ENCODE data around the gene CPLANE1.

The CPLANE1 gene

GRCh38 chr5:37063739-37064138 lies 185.4 kb downstream of the CPLANE1 start:
- no peak for DNase-seq

- no peak for DNase-seq
Measured at GRCh38 chr5:37060030-37060429, 189.1 kb downstream of the CPLANE1 start.

DNA sequence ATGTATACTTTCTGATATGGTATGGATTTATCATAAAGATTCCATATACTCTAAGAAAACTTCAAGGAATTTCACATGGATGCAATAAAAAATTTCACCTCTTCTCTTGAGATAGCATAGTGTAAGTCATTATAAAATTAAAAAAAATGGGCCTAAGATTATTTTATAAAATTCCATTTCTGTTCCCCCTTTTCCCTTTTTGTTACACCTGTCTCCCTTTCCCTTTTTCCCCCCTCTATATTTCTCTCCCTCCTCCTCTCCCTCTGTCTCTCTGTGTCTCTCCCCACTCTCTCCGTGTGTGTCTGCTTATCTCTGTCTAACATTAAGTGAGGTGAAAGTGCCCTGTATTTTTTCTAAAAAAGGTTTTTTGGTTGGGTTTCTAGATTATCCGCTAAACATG lies 192.4 kb downstream of the CPLANE1 start:
- DNase-seq: no peak

All from C1 segment of cervical spinal cord (tissue), 14 donors.